ENCODE data around the gene EGFR. TPM values are rescaled to one million over a fixed set of nuclear protein-coding genes. Genes with fewer than 3 reads are reported as not detected.
A peak's percentile ranks its signal among the peaks of the same experiment; 100 is the strongest.

Gene EGFR
- total and polyA plus RNA-seq, 2 experiments from 2014 or later: 21.6 to 51.0 TPM

DNA sequence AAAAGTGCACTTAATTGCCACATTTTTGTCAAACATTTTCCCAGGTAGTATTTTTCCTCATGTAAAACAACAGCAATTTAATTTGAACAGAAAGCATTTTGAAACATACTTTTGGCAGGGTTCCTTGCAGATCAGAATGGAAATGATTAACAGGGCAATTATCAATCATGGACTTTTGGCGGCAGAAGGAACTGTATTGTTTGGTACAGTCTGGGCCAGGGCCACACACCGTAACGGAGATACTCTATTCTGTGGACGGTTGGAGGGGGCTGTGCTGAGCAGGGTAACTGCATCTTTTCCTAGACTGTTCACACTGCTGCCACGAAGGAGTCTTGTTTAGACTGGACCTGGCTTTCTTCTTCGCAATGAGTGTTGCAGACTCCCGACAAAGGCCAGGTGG is 62.3 kb downstream of the EGFR start:
- peaks cover 54% of the 10 kb centered on the region for H3K79me2 ChIP-seq
- H4K20me1 ChIP-seq (ENCODE audit: insufficient read depth, poor library complexity, severe bottlenecking): no peaks in the 10 kb centered on the region
- H3K4me1 ChIP-seq (ENCODE audit: insufficient read depth): peaks cover 46% of the 10 kb centered on the region
- H3K4me2 ChIP-seq: peak overlapping the region; percentile 45
- H3K9me2 ChIP-seq (replicated peaks; ENCODE audit: insufficient read depth): no peaks in the 10 kb centered on the region
- WGBS (ENCODE audit: low lambda C conversion rate, missing lambda C conversion rate): 39% methylated on average over 7 of the region's 7 CpGs
- H3K9me3 ChIP-seq (ENCODE audit: low read depth): no peaks in the 10 kb centered on the region
- H3K27ac ChIP-seq: peak overlapping the region; percentile 44
- H3K27me3 ChIP-seq: no peaks in the 10 kb centered on the region
- no peak overlapping the region for H2AFZ ChIP-seq
- no peak overlapping the region for H3K4me3 ChIP-seq
- no peaks in the 10 kb centered on the region for H3K36me3 ChIP-seq (replicated peaks; ENCODE audit: insufficient read depth, low read depth)
- DNase-seq (ENCODE audit: low spot score): no peak
- TF ChIP-seq EZH2phosphoT487 (IDR thresholded peaks at IDR 0.05; ENCODE audit: low read depth, severe bottlenecking, unreplicated experiment): no peak
- no peak for TF ChIP-seq EZH2 (IDR thresholded peaks at IDR 0.05; ENCODE audit: borderline replicate concordance)
- TF ChIP-seq, protein P1, sequence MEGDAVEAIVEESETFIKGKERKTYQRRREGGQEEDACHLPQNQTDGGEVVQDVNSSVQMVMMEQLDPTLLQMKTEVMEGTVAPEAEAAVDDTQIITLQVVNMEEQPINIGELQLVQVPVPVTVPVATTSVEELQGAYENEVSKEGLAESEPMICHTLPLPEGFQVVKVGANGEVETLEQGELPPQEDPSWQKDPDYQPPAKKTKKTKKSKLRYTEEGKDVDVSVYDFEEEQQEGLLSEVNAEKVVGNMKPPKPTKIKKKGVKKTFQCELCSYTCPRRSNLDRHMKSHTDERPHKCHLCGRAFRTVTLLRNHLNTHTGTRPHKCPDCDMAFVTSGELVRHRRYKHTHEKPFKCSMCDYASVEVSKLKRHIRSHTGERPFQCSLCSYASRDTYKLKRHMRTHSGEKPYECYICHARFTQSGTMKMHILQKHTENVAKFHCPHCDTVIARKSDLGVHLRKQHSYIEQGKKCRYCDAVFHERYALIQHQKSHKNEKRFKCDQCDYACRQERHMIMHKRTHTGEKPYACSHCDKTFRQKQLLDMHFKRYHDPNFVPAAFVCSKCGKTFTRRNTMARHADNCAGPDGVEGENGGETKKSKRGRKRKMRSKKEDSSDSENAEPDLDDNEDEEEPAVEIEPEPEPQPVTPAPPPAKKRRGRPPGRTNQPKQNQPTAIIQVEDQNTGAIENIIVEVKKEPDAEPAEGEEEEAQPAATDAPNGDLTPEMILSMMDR (IDR thresholded peaks at IDR 0.05; ENCODE audit: poor library complexity): no peak

DNA sequence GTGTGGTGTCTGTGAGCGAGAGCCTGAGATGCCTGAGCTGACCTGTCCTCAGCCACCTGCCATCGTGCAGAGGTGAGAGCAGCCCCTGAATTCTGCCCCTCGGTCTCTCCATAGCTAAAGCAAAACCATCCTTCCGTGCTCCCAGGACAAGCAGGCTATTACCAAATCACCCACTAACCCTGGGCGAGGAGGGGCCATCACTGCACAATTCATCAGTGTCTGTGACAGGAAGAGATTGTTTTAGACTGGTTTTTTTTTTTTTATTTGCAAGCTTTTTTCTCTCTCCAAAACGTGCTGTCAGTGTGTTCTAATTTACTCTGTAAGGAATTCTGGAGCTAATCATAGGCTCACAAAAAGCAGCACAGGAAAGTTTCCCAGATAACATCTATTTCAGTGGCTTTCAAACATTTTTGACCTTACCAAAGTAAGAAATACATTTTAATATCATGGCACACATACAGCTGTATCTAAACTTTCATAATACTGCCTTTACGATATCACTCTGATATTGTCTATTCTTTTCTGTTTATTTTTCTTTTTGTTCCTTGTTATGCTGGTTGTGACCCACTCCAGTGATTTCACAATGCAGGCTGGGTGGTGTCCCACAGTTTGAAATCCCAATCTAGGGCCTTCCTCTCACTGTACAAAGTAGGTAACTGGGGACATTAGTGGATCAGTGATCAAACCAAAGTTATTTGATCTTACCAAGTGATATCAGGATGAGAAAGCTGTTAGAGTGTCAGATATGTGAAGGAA is 62.8 kb downstream of the EGFR start:
- Histone ChIP-seq H3K4me3 (no peak overlapping the region), H3K9me3 (ENCODE audit: low read depth) (no peaks in the 10 kb centered on the region), H2AFZ (no peak overlapping the region), H4K20me1 (ENCODE audit: insufficient read depth, poor library complexity, severe bottlenecking) (no peaks in the 10 kb centered on the region), H3K4me1 (ENCODE audit: insufficient read depth) (peaks cover 47% of the 10 kb centered on the region), H3K9me2 (replicated peaks; ENCODE audit: insufficient read depth) (no peaks in the 10 kb centered on the region), H3K79me2 (peaks cover 49% of the 10 kb centered on the region), H3K27me3 (no peaks in the 10 kb centered on the region), H3K4me2 (peak overlapping the region; percentile 45), H3K27ac (peak overlapping the region; percentile 44), H3K36me3 (replicated peaks; ENCODE audit: insufficient read depth, low read depth) (no peaks in the 10 kb centered on the region)
- 66% methylated on average over 7 of the region's 7 CpGs for WGBS (ENCODE audit: low lambda C conversion rate, missing lambda C conversion rate)
- DNase-seq (ENCODE audit: low spot score): no peak
- TF ChIP-seq EZH2 (IDR thresholded peaks at IDR 0.05; ENCODE audit: borderline replicate concordance): no peak
- TF ChIP-seq EZH2phosphoT487 (IDR thresholded peaks at IDR 0.05; ENCODE audit: low read depth, severe bottlenecking, unreplicated experiment): no peak
- TF ChIP-seq, protein P1 (IDR thresholded peaks at IDR 0.05; ENCODE audit: poor library complexity): no peak

DNA sequence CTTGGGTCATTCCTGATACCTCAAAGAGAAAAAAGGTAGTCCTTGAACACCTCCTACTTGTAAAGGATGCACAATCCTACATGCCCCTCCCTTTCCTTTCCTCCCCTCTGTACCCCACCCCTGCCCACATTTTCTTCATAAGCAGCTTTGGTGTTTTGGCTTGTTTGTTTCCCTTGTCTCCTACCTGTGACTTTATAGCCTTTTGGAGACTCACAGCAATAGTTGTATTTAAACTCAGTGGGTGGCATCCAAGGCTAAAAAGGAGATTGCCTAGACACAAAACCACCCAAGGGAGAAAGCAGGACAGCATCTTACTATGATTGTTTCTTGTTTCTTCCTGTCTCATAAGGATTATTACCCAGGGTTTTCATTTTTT is 63.4 kb downstream of the EGFR start:
- Histone ChIP-seq H2AFZ (no peak overlapping the region), H3K4me2 (peak overlapping the region; percentile 45), H3K9me3 (ENCODE audit: low read depth) (no peaks in the 10 kb centered on the region), H3K36me3 (replicated peaks; ENCODE audit: insufficient read depth, low read depth) (no peaks in the 10 kb centered on the region), H3K27me3 (no peaks in the 10 kb centered on the region), H3K4me1 (ENCODE audit: insufficient read depth) (peaks cover 42% of the 10 kb centered on the region), H3K4me3 (no peak overlapping the region), H4K20me1 (ENCODE audit: insufficient read depth, poor library complexity, severe bottlenecking) (no peaks in the 10 kb centered on the region), H3K79me2 (peaks cover 50% of the 10 kb centered on the region), H3K27ac (peak overlapping the region; percentile 44), H3K9me2 (replicated peaks; ENCODE audit: insufficient read depth) (no peaks in the 10 kb centered on the region)
- TF ChIP-seq EZH2phosphoT487 (IDR thresholded peaks at IDR 0.05; ENCODE audit: low read depth, severe bottlenecking, unreplicated experiment) (no peak), EZH2 (IDR thresholded peaks at IDR 0.05; ENCODE audit: borderline replicate concordance) (no peak)
- TF ChIP-seq, protein P1 (IDR thresholded peaks at IDR 0.05; ENCODE audit: poor library complexity): no peak
- DNase-seq (ENCODE audit: low spot score): no peak

Measured in hepatocyte (in vitro differentiated cells).